Hepatocyte (in vitro differentiated cells): ENCODE data around the gene NKX3-2.

Experiments
- EZH2 ChIP-seq: fragments of 200-600 bp; sonication (generic); IDR thresholded peaks from 2 replicates; pipeline ENCODE4 v1.6.1; 2016; ENCODE audit warnings: antibody characterized with exemption, mild to moderate bottlenecking, borderline replicate concordance
- EZH2phosphoT487 ChIP-seq: fragments of 200-600 bp; sonication (generic); IDR thresholded peaks from one replicate; pipeline ENCODE4 v1.6.1; 2018; ENCODE audit warnings: antibody characterized with exemption, mild to moderate bottlenecking, low read depth, moderate library complexity; ENCODE audit not compliant: unreplicated experiment, severe bottlenecking
- TF ChIP-seq, protein P1 (sequence below): fragments of 200-600 bp; sonication (generic); IDR thresholded peaks from 2 replicates; pipeline ENCODE4 v1.5.1; 2016; ENCODE audit warnings: antibody characterized with exemption, mild to moderate bottlenecking; ENCODE audit not compliant: poor library complexity

DNA sequence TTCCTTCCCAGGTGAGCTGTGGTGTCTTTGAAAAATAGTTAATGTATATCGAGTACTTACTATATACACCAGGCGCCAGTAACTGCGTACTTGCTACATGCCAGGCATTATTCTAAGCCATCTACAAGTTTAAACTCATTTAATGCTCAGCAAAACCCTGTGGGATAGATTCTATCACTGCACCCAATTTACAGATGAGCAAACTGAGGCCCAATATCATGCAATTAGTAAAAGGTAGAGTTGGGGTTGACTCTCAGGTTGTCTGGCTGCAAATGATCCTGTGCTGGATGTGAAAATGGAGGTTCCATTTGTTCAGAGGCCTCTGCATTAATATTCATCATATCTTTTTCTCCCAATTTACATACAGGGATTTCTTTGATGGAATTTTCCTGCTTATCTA, 17.6 kb downstream of the NKX3-2 start:
- TF ChIP-seq, protein P1, sequence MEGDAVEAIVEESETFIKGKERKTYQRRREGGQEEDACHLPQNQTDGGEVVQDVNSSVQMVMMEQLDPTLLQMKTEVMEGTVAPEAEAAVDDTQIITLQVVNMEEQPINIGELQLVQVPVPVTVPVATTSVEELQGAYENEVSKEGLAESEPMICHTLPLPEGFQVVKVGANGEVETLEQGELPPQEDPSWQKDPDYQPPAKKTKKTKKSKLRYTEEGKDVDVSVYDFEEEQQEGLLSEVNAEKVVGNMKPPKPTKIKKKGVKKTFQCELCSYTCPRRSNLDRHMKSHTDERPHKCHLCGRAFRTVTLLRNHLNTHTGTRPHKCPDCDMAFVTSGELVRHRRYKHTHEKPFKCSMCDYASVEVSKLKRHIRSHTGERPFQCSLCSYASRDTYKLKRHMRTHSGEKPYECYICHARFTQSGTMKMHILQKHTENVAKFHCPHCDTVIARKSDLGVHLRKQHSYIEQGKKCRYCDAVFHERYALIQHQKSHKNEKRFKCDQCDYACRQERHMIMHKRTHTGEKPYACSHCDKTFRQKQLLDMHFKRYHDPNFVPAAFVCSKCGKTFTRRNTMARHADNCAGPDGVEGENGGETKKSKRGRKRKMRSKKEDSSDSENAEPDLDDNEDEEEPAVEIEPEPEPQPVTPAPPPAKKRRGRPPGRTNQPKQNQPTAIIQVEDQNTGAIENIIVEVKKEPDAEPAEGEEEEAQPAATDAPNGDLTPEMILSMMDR, result no peak
- no peak for TF ChIP-seq EZH2
- no peak for TF ChIP-seq EZH2phosphoT487
